OCI-LY1 (cell line): Measurements from ENCODE around the gene CCDC102A.

ENCODE experiments used
- H2AFZ ChIP-seq: fragments of 200-600 bp; sonication (generic), shearing (Covaris generic); 2 replicates; pipeline ENCODE4 v1.6.0; 2014; ENCODE audit warnings: antibody characterized with exemption, mild to moderate bottlenecking, low read length
- H3F3A ChIP-seq: fragments of 200-600 bp; sonication (generic), shearing (Covaris generic); 2 replicates; pipeline ENCODE4 v1.6.0; 2014; ENCODE audit warnings: mild to moderate bottlenecking, antibody characterized with exemption, low read length, moderate library complexity; ENCODE audit not compliant: insufficient read depth
- H3K27ac ChIP-seq: fragments of 200-600 bp; sonication (generic); 2 replicates; pipeline ENCODE4 v1.5.1; 2014; ENCODE audit warnings: low read length, mixed run types, mild to moderate bottlenecking, low read depth; ENCODE audit not compliant: poor library complexity, severe bottlenecking
- H3K27me3 ChIP-seq: fragments of 200-600 bp; sonication (generic); 2 replicates; pipeline ENCODE4 v1.6.0; 2014; ENCODE audit warnings: antibody characterized with exemption, mild to moderate bottlenecking, low read length, moderate library complexity; ENCODE audit not compliant: insufficient read depth
- H3K36me3 ChIP-seq: fragments of 200-600 bp; sonication (generic); 2 replicates; pipeline ENCODE4 v1.6.1; 2014; ENCODE audit warnings: mild to moderate bottlenecking, antibody characterized with exemption, low read length, moderate library complexity, mixed read lengths; ENCODE audit not compliant: insufficient read depth
- H3K4me1 ChIP-seq: fragments of 200-600 bp; sonication (generic); 2 replicates; pipeline ENCODE4 v1.5.1; 2014; ENCODE audit warnings: mild to moderate bottlenecking, low read length, moderate library complexity; ENCODE audit not compliant: insufficient read depth, severe bottlenecking
- H3K4me2 ChIP-seq: fragments of 200-600 bp; sonication (generic), shearing (Covaris generic); 2 replicates; pipeline ENCODE4 v1.6.1; 2014; ENCODE audit warnings: low read length
- H3K4me3 ChIP-seq: fragments of 200-600 bp; sonication (generic); 2 replicates; pipeline ENCODE4 v1.5.1; 2014; ENCODE audit warnings: low read length, low read depth, mild to moderate bottlenecking, mixed read lengths; ENCODE audit not compliant: poor library complexity, severe bottlenecking
- H3K79me2 ChIP-seq: fragments of 200-600 bp; shearing (Covaris generic); 2 replicates; pipeline ENCODE4 v1.6.1; 2016; ENCODE audit warnings: mixed run types, low read length, mixed read lengths; ENCODE audit not compliant: insufficient read depth
- H3K9ac ChIP-seq: fragments of 200-600 bp; sonication (generic), shearing (Covaris generic); 2 replicates; pipeline ENCODE4 v1.6.1; 2014; ENCODE audit warnings: mild to moderate bottlenecking, low read length, mixed read lengths
- H3K9me2 ChIP-seq: fragments of 200-600 bp; sonication (generic), shearing (Covaris generic); 2 replicates; pipeline ENCODE4 v1.6.1; 2014; ENCODE audit warnings: low read depth, mild to moderate bottlenecking, low read length, mixed read lengths
- H3K9me3 ChIP-seq: fragments of 200-600 bp; shearing (Covaris generic); 2 replicates; pipeline ENCODE4 v1.6.1; 2014; ENCODE audit warnings: low read length, mixed read lengths
- H4K20me1 ChIP-seq: fragments of 200-600 bp; sonication (generic), shearing (Covaris generic); 2 replicates; pipeline ENCODE4 v1.6.0; 2016; ENCODE audit warnings: mild to moderate bottlenecking, low read length; ENCODE audit not compliant: insufficient read depth
- EZH2 ChIP-seq: fragments of 200-600 bp; sonication (generic), shearing (Covaris generic); IDR thresholded peaks from 2 replicates; pipeline ENCODE4 v1.8.0; 2017; ENCODE audit warnings: borderline replicate concordance, mixed run types, mild to moderate bottlenecking, antibody characterized with exemption, low read length, moderate library complexity, mixed read lengths
- TF ChIP-seq, protein P1 (sequence below): fragments of 200-600 bp; sonication (generic), shearing (Covaris generic); IDR thresholded peaks from 2 replicates; pipeline ENCODE4 v1.5.1; 2017; ENCODE audit warnings: mild to moderate bottlenecking, antibody characterized with exemption, low read length, moderate library complexity, mixed read lengths

Gene CCDC102A

DNA sequence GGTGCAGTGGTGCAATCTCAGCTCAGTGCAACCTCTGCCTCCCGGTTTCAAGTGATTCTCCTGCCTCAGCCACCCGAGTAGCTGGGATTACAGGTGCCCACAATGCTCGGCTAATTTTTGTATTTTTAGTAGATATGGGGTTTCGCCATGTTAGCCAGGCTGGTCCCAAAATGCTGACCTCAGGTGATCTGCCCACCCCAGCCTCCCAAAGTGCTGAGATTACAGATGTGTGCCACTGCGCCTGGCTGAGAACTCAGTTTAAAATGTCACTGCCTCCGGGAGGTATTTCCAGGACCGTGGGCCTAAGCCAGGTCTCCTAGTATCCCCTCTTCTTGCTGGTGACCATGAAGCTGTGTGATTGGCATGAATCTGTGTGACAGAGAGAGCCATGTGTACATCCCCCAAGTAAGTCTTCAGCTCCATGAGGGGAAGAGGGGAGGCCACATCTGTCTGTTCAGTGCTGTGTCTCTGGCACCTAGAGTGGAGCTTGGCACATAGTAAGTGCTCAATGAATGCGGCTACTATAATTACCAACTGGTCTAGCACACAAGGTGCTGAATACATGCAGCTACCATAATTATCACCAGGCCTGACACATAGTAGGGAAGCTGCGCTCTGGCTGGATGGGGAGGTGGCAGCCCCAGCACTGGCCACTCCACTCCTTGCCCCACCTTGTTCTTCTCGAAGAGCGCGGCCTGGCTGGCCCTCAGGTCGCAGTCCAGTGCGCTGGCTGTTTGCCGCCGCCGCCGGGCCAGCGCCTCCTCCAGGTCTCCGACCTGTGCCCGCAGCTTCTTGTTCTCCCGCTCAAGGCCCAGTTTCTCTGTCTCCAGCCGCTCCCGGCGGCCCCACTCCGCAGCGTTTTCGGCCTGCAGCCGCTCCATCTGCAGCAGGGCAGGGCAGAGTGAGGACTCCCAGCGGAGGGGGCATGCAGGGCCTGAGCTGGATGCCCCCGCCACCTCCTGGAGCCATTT lies 18.7 kb downstream of the CCDC102A start:
- no peaks in the 10 kb centered on the region for H4K20me1 ChIP-seq
- no peak overlapping the region for H3K4me2 ChIP-seq
- H2AFZ ChIP-seq = no peak overlapping the region
- no peaks in the 10 kb centered on the region for H3F3A ChIP-seq
- no peak overlapping the region for H3K4me3 ChIP-seq
- H3K27ac ChIP-seq = no peak overlapping the region
- H3K27me3 ChIP-seq = no peaks in the 10 kb centered on the region
- TF ChIP-seq, protein P1, sequence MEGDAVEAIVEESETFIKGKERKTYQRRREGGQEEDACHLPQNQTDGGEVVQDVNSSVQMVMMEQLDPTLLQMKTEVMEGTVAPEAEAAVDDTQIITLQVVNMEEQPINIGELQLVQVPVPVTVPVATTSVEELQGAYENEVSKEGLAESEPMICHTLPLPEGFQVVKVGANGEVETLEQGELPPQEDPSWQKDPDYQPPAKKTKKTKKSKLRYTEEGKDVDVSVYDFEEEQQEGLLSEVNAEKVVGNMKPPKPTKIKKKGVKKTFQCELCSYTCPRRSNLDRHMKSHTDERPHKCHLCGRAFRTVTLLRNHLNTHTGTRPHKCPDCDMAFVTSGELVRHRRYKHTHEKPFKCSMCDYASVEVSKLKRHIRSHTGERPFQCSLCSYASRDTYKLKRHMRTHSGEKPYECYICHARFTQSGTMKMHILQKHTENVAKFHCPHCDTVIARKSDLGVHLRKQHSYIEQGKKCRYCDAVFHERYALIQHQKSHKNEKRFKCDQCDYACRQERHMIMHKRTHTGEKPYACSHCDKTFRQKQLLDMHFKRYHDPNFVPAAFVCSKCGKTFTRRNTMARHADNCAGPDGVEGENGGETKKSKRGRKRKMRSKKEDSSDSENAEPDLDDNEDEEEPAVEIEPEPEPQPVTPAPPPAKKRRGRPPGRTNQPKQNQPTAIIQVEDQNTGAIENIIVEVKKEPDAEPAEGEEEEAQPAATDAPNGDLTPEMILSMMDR = no peak
- no peaks in the 10 kb centered on the region for H3K36me3 ChIP-seq
- H3K4me1 ChIP-seq = no peaks in the 10 kb centered on the region
- no peaks in the 10 kb centered on the region for H3K79me2 ChIP-seq
- no peaks in the 10 kb centered on the region for H3K9me3 ChIP-seq
- H3K9ac ChIP-seq = no peak overlapping the region
- no peaks in the 10 kb centered on the region for H3K9me2 ChIP-seq

GRCh38 chr16:57516773-57517172 lies 19.6 kb downstream of the CCDC102A start:
- no peaks in the 10 kb centered on the region for H3K79me2 ChIP-seq
- H3K4me1 ChIP-seq = no peaks in the 10 kb centered on the region
- H3K27me3 ChIP-seq = no peaks in the 10 kb centered on the region
- TF ChIP-seq EZH2 = no peak
- TF ChIP-seq, protein P1 = no peak
- no peak overlapping the region for H3K9ac ChIP-seq
- H3K9me3 ChIP-seq = no peaks in the 10 kb centered on the region
- no peaks in the 10 kb centered on the region for H4K20me1 ChIP-seq
- H2AFZ ChIP-seq = no peak overlapping the region
- H3K4me3 ChIP-seq = no peak overlapping the region
- no peaks in the 10 kb centered on the region for H3K9me2 ChIP-seq
- H3F3A ChIP-seq = no peaks in the 10 kb centered on the region
- H3K27ac ChIP-seq = no peak overlapping the region
- H3K36me3 ChIP-seq = no peaks in the 10 kb centered on the region
- no peak overlapping the region for H3K4me2 ChIP-seq

DNA sequence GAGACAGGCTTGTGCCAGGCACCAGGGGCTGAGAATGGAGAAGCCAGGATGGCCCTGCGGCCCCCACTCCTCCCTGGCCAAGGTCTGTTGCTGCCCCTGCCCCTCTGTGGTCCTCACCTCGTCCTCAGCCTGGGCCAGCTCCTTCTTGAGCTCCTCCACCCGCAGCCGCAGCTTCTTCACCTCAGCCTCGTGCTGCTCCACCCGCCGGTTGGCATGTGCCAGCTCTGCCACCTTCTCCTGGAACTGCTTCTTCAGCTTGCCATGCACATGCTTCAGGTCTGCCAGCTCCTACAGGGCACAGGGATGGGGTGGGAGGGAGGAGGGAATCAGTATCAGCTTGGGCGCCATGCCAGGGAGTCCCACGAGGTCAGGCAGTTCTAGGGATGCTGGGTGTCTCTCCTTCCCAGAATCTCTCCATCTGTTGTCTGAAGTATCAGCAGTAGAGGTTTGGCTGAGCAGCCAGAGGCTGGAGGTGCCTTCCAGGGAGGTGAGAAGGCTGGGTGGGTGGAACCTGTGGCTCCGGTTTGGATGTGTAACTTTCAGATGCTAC lies 20.1 kb downstream of the CCDC102A start:
- no peak overlapping the region for H2AFZ ChIP-seq
- no peak overlapping the region for H3K9ac ChIP-seq
- no peaks in the 10 kb centered on the region for H3K9me2 ChIP-seq
- H3K4me3 ChIP-seq = no peak overlapping the region
- TF ChIP-seq EZH2 = no peak
- TF ChIP-seq, protein P1 = no peak
- no peak overlapping the region for H3K27ac ChIP-seq
- no peak overlapping the region for H3K4me2 ChIP-seq
- H3K36me3 ChIP-seq = no peaks in the 10 kb centered on the region
- H3K79me2 ChIP-seq = no peaks in the 10 kb centered on the region
- no peaks in the 10 kb centered on the region for H3K4me1 ChIP-seq
- H3F3A ChIP-seq = no peaks in the 10 kb centered on the region
- H3K9me3 ChIP-seq = no peaks in the 10 kb centered on the region
- H3K27me3 ChIP-seq = no peaks in the 10 kb centered on the region
- no peaks in the 10 kb centered on the region for H4K20me1 ChIP-seq
